Vagina (tissue), 2 donors: ENCODE results near the gene CENPS.

Experiments used
- POLR2A ChIP-seq, 2 donors: fragments of 450-650 bp; IDR thresholded peaks; one replicate each; pipeline ENCODE4 v1.6.1; 2017; ENCODE audit warnings: antibody characterized with exemption in 2 of 2, mild to moderate bottlenecking in 2 of 2, moderate library complexity in 2 of 2
- POLR2AphosphoS5 ChIP-seq, 2 donors: sonication (generic); formaldehyde crosslinking; IDR thresholded peaks; one replicate each; pipeline ENCODE4 v1.9.0; 2017; ENCODE audit warnings: antibody characterized with exemption in 2 of 2, mild to moderate bottlenecking in 2 of 2, low read depth in 1 of 2; ENCODE audit not compliant: insufficient read depth in 1 of 2
- TF ChIP-seq, protein P1 (sequence below), 3 experiments: fragments of 450-650 bp in 2 of 3; fragments of 200-600 bp in 1 of 3; sonication (generic) in 1 of 3; IDR thresholded peaks; one replicate each; pipeline ENCODE4 v1.5.1; 2017 to 2019; ENCODE audit warnings: antibody characterized with exemption in 3 of 3, mild to moderate bottlenecking in 2 of 3, moderate library complexity in 2 of 3

- TF ChIP-seq, protein P1, sequence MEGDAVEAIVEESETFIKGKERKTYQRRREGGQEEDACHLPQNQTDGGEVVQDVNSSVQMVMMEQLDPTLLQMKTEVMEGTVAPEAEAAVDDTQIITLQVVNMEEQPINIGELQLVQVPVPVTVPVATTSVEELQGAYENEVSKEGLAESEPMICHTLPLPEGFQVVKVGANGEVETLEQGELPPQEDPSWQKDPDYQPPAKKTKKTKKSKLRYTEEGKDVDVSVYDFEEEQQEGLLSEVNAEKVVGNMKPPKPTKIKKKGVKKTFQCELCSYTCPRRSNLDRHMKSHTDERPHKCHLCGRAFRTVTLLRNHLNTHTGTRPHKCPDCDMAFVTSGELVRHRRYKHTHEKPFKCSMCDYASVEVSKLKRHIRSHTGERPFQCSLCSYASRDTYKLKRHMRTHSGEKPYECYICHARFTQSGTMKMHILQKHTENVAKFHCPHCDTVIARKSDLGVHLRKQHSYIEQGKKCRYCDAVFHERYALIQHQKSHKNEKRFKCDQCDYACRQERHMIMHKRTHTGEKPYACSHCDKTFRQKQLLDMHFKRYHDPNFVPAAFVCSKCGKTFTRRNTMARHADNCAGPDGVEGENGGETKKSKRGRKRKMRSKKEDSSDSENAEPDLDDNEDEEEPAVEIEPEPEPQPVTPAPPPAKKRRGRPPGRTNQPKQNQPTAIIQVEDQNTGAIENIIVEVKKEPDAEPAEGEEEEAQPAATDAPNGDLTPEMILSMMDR (IDR thresholded peaks at IDR 0.05) = no peak
- TF ChIP-seq POLR2A (IDR thresholded peaks at IDR 0.05) = no peak
- no peak for TF ChIP-seq POLR2AphosphoS5 (IDR thresholded peaks at IDR 0.05; ENCODE audit: insufficient read depth in 1 of 2, low read depth in 1 of 2)
These were observed 20.6 kb downstream of the CENPS start for GRCh38 chr1:10450836-10451235.
